Stimulated activated CD4-positive, alpha-beta T cell treated with anti-CD3 and anti-CD28 coated beads, Interleukin-4, amount 100 ng/mL, for 1 hour (primary cell): ENCODE measurements around the gene FTO.
"Not testable (repeated sequence)": the region's sequence is repeated elsewhere in the genome, so short reads cannot be mapped to it uniquely, and the experiment has no call there.

Experiments
- DNase-seq: peaks from one replicate; pipeline ENCODE4 v3.0.0-alpha.2; 2020

FTO gene

GRCh38 chr16:53836142-53836541 lies 132.2 kb downstream of the FTO start:
- no peak for DNase-seq

GRCh38 chr16:53836680-53837079 lies 132.7 kb downstream of the FTO start:
- DNase-seq: no peak

- no peak for DNase-seq
Measured at GRCh38 chr16:53837426-53837825, 133.5 kb downstream of the FTO start.

- DNase-seq: no peak
Measured at GRCh38 chr16:53839150-53839549, 135.2 kb downstream of the FTO start.

- DNase-seq: no peak
Measured at GRCh38 chr16:53840456-53840855, 136.5 kb downstream of the FTO start.

GRCh38 chr16:53841884-53842283 lies 137.9 kb downstream of the FTO start:
- no peak for DNase-seq

GRCh38 chr16:53843084-53843483 lies 139.1 kb downstream of the FTO start:
- DNase-seq: no peak

GRCh38 chr16:53844804-53845203 lies 140.8 kb downstream of the FTO start:
- DNase-seq: no peak

- not testable (repeated sequence) for DNase-seq
Measured at GRCh38 chr16:53846549-53846948, 142.6 kb downstream of the FTO start.

GRCh38 chr16:53846971-53847370 lies 143.0 kb downstream of the FTO start:
- DNase-seq: no peak

- no peak for DNase-seq
Measured at GRCh38 chr16:53848277-53848942, 144.5 kb downstream of the FTO start.

- no peak for DNase-seq
Measured at GRCh38 chr16:53848950-53849349, 145.0 kb downstream of the FTO start.

GRCh38 chr16:53849585-53849984 lies 145.6 kb downstream of the FTO start:
- DNase-seq: no peak

GRCh38 chr16:53849994-53850393 lies 146.0 kb downstream of the FTO start:
- no peak for DNase-seq

GRCh38 chr16:53852678-53853077 lies 148.7 kb downstream of the FTO start:
- DNase-seq: no peak

GRCh38 chr16:53855056-53855455 lies 151.1 kb downstream of the FTO start:
- DNase-seq: no peak

- DNase-seq: no peak
Measured at GRCh38 chr16:53855511-53855910, 151.6 kb downstream of the FTO start.

GRCh38 chr16:53859995-53860540 lies 156.1 kb downstream of the FTO start:
- no peak for DNase-seq

- no peak for DNase-seq
Measured at GRCh38 chr16:53863861-53864260, 159.9 kb downstream of the FTO start.

- no peak for DNase-seq
Measured at GRCh38 chr16:53864819-53865493, 161.0 kb downstream of the FTO start.

- no peak for DNase-seq
Measured at GRCh38 chr16:53865494-53865863, 161.5 kb downstream of the FTO start.

GRCh38 chr16:53866520-53866919 lies 162.6 kb downstream of the FTO start:
- no peak for DNase-seq

- no peak for DNase-seq
Measured at GRCh38 chr16:53870831-53871230, 166.9 kb downstream of the FTO start.
